Pancreas (tissue), 10 donors: ENCODE results near the gene MT1H. TPM values are rescaled to one million over a fixed set of nuclear protein-coding genes. Genes with fewer than 3 reads are reported as not detected.

Source experiments
- ATAC-seq, 4 donors: fragments of 200-7000 bp; cut with Tn5 transposase; one replicate each; pipeline versions ENCODE4 v1.8.0 to v1.9.1; 2020; ENCODE audit warnings: mild to moderate bottlenecking in 4 of 4, moderate library complexity in 4 of 4
- DNase-seq, 6 donors: peaks; one replicate each; pipeline ENCODE4 v3.0.0-alpha.2; 2020
- FAIRE-seq: peaks from 2 replicates; lab custom pipeline; 2012; peaks lifted over from hg19 to GRCh38; lab: Jason Lieb, UNC
- H3K27ac ChIP-seq, 4 donors: fragments of 200-600 bp; sonication (generic); 1 replicate in 3 of 4; 2 replicates in 1 of 4; pipeline versions ENCODE4 v1.5.0 to v1.8.0; 2020
- H3K27me3 ChIP-seq, 4 donors: fragments of 200-600 bp; one replicate each; pipeline ENCODE4 v1.8.0; 2021
- H3K36me3 ChIP-seq, 3 donors: fragments of 200-600 bp; sonication (generic) in 1 of 3; one replicate each; pipeline versions ENCODE4 v1.5.0 to v1.8.0; 2020 to 2021
- H3K4me1 ChIP-seq, 3 donors: fragments of 200-600 bp; one replicate each; pipeline ENCODE4 v1.8.0; 2021
- H3K4me3 ChIP-seq, 4 donors: fragments of 200-600 bp; sonication (generic) in 2 of 4; one replicate each; pipeline versions ENCODE4 v1.5.0 to v1.8.0; 2020 to 2021
- H3K9me3 ChIP-seq, 4 donors: fragments of 200-600 bp; one replicate each; pipeline ENCODE4 v1.8.0; 2021
- WGBS, 2 donors: extraction: QIAGEN DNeasy Blood & Tissue Kit; methylation state at CpG; one replicate each; pipeline ENCODE4 v1.1.7; 2013; 5-methylcytosine and 5-hydroxymethylcytosine counted together
- intact Hi-C, 3 donors: fragments of 100-400 bp; cut with DNase I; formaldehyde crosslinking; loops; one replicate each; pipeline versions ENCODE4 v1.11.1 to v1.14.2; 2022
- polyA plus RNA-seq, 2 donors: library from polyadenylated mRNA; stranded (reverse); fragments of 200-250 nt; gene quantifications; one replicate each; pipeline ENCODE4 v1.2.3, GENCODE V29; 2013
- total RNA-seq, 6 donors: library from RNA; stranded (reverse); fragmentation: NEBNext Ultra II Directional in 4 of 6; extraction: Animal tissue kit (Norgen Biotek cat#: 25700) in 4 of 6; gene quantifications; one replicate each; pipeline versions ENCODE4 v1.2.1 to v1.2.4, GENCODE V29; 2021 to 2023
- TF ChIP-seq, protein P1 (sequence below), 4 donors: fragments of 200-600 bp; sonication (generic) in 3 of 4; IDR thresholded peaks; one replicate each; pipeline versions ENCODE4 v1.5.0 to v1.8.0; 2021; ENCODE audit warnings: antibody characterized with exemption in 4 of 4
- donor health status: healthy with polysubstance abuse.
- donor health status: DM: no; HTN: no; CAD: no; lungs with moderate emphysema.
- donor health status: DM: no; HTN: no; CAD: no.
- donor health status: control.
- donor health status: control.
- donor health status: Bipolar disorder and iron deficiency.
- donor health status: DM: yes; HTN: yes; CAD: no.
- donor health status: DM: no; HTN: no; CAD: no.
- donor health status: DM: no; HTN: no; CAD: no.
- donor health status: DM: yes; HTN: yes; CAD: no.

Gene MT1H
- total and polyA plus RNA-seq, 8 donors = 8.3 to 106 (median 21.1) TPM

DNA sequence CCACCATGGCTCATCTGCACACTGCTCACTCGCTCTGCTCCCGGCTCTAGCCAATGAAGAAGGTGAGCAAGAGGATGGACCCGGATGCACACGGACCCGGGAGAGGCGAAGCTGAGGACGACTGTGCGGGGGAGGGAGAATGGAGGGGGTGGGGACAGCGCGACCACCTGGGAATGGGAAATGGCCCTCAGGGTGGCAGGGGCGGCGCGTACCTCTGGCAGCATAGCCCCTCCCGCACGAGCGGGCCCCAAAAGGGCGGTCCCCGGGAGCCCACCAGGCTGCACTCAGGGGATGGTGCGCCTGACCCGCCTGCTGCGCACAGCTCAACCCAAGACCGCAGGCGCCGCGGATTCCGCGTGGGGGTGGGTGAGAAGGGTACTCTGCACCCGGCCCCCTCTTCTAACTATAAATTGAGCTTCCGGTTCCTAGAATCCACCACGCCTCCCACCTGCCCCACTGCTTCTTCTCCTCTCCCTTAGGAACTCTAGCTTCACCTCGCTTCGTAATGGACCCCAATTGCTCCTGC is 6.1 kb downstream of the MT1H start:
- Histone ChIP-seq H3K9me3 (no peaks in the 10 kb centered on the region), H3K27ac (no peak overlapping the region), H3K4me1 (peaks cover 0 to 6% (median 6%) of the 10 kb centered on the region in 3 donors), H3K36me3 (no peaks in the 10 kb centered on the region), H3K4me3 (no peak overlapping the region), H3K27me3 (no peaks in the 10 kb centered on the region)
- intact Hi-C loops = no loop called here
- 49 to 57% methylated on average over 32 of the region's 32 CpGs for WGBS, 2 donors
- no peak for DNase-seq
- ATAC-seq = no peak
- no peak for FAIRE-seq
- TF ChIP-seq, protein P1, sequence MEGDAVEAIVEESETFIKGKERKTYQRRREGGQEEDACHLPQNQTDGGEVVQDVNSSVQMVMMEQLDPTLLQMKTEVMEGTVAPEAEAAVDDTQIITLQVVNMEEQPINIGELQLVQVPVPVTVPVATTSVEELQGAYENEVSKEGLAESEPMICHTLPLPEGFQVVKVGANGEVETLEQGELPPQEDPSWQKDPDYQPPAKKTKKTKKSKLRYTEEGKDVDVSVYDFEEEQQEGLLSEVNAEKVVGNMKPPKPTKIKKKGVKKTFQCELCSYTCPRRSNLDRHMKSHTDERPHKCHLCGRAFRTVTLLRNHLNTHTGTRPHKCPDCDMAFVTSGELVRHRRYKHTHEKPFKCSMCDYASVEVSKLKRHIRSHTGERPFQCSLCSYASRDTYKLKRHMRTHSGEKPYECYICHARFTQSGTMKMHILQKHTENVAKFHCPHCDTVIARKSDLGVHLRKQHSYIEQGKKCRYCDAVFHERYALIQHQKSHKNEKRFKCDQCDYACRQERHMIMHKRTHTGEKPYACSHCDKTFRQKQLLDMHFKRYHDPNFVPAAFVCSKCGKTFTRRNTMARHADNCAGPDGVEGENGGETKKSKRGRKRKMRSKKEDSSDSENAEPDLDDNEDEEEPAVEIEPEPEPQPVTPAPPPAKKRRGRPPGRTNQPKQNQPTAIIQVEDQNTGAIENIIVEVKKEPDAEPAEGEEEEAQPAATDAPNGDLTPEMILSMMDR (IDR thresholded peaks at IDR 0.05) = no peak

DNA sequence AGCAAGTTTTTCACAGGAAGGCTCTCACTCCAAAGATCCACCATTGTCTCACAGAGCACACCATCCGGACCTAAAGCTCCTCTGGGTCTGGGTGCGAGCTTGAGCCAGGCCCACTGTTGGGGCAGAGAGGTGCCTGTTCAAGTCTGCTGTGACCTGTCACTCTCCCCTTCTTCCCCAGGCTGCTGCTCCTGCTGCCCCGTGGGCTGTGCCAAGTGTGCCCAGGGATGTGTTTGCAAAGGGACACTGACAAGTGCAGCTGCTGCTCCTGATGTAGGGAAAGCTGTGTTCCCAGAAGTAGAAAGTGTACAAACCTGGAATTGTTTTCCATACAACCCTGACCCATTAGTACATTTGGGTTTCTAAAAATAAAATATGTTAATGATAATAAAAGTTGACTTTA is 7.9 kb downstream of the MT1H start:
- Histone ChIP-seq H3K4me1 (peaks cover 0 to 12% (median 6%) of the 10 kb centered on the region in 3 donors), H3K27ac (no peak overlapping the region), H3K4me3 (no peak overlapping the region), H3K9me3 (no peaks in the 10 kb centered on the region), H3K36me3 (no peaks in the 10 kb centered on the region), H3K27me3 (no peaks in the 10 kb centered on the region)
- 33 to 39% methylated on average over 3 of the region's 3 CpGs for WGBS, 2 donors
- TF ChIP-seq, protein P1 (IDR thresholded peaks at IDR 0.05) = no peak
- peak in 5 of 6 donors; percentile 56 to 83 (median 80) for DNase-seq
- peak in 3 of 4 donors; percentile 24 to 53 (median 35) for ATAC-seq
- intact Hi-C loops = no loop called here
- FAIRE-seq = no peak

DNA sequence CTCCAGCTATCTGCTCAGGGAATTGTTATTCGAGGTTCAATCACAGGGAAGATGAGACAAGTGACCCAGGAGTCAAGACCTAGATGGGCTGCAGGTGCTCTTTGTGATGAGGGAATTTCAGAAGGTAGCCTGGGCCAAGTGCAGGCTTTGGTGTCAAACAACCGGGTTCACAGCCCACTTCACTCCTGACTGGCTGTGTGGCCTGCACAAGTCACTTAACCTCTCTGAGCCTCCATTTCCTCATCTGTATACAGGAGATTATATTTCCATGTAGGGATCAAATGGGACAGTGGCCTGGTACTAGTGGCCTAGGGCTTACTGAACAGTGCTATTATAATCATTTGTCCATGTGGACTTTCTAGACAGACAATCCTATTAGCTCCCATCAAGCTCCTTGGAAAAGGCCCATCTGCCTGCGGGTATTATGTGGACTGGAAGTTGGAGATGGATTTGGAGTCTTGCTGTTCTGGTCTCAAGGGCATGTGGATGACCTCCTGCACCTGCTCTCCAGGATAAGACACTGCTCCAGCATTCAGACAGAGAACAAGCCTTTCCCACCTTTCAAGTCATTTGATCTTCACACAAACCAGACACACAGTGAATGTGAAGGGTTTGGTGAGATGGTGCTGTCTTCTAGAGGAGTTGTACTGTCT is 9.6 kb downstream of the MT1H start:
- H3K4me1 ChIP-seq = peaks cover 0 to 12% (median 6%) of the 10 kb centered on the region in 3 donors
- 74 to 84% methylated on average over 3 of the region's 3 CpGs for whole genome bisulfite sequencing, 2 donors
- ATAC-seq (no peak), FAIRE-seq (no peak), DNase-seq (no peak)
- TF ChIP-seq, protein P1 (IDR thresholded peaks at IDR 0.05) = no peak
- H3K9me3 ChIP-seq = no peaks in the 10 kb centered on the region
- no peak overlapping the region for H3K4me3 ChIP-seq
- H3K36me3 ChIP-seq = no peaks in the 10 kb centered on the region
- intact Hi-C loops = no loop called here
- H3K27ac ChIP-seq = no peak overlapping the region
- H3K27me3 ChIP-seq = no peaks in the 10 kb centered on the region

DNA sequence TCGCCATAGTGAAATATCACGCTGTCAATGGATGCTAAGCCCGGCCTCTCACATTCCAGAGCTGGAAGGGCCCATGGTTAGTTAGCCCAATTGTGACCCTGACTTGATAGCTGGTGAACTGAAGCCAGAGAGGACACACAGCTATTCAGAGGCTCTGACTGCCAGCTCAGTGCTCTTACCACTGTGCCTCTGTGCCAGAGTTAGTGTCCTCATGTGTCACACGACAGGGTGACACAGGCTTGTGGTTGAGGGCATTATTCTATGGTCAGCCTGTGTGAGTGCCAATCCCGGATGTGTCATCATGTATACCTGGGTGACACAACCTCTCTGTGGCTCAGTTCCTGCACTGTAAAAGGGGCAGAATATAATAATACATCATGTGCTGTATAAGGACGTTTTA is 10.2 kb downstream of the MT1H start:
- Histone ChIP-seq H3K36me3 (no peaks in the 10 kb centered on the region), H3K27ac (no peak overlapping the region), H3K4me1 (peaks cover 0 to 12% (median 6%) of the 10 kb centered on the region in 3 donors), H3K9me3 (no peaks in the 10 kb centered on the region), H3K4me3 (no peak overlapping the region), H3K27me3 (no peaks in the 10 kb centered on the region)
- peak in 1 of 6 donors; percentile 29 for DNase-seq
- TF ChIP-seq, protein P1 (IDR thresholded peaks at IDR 0.05) = no peak
- no peak for FAIRE-seq
- 80 to 91% methylated on average over 6 of the region's 6 CpGs for WGBS, 2 donors
- no peak for ATAC-seq
- intact Hi-C loops = no loop called here
